Cardiac fibroblast (primary cell): ENCODE data around the gene GNLY.

Experiments
- DNase-seq, 2 donors: peaks; one replicate each; pipeline versions ENCODE4 v3.0.0 to v3.0.0-alpha.2; 2010; ENCODE audit warnings: low read depth in 2 of 2
- H3K4me3 ChIP-seq, 2 donors: replicated peaks in 1 of 2; 1 replicate in 1 of 2; 2 replicates in 1 of 2; pipeline ENCODE4 v1.5.1; 2011; ENCODE audit warnings: low read depth in 2 of 2, low read length in 2 of 2, mild to moderate bottlenecking in 2 of 2, moderate library complexity in 1 of 2
- TF ChIP-seq, protein P1 (sequence below): IDR thresholded peaks from one replicate; pipeline ENCODE4 v1.5.1; 2011; ENCODE audit warnings: low read depth, mild to moderate bottlenecking, low read length, inconsistent platforms

The GNLY gene

DNA sequence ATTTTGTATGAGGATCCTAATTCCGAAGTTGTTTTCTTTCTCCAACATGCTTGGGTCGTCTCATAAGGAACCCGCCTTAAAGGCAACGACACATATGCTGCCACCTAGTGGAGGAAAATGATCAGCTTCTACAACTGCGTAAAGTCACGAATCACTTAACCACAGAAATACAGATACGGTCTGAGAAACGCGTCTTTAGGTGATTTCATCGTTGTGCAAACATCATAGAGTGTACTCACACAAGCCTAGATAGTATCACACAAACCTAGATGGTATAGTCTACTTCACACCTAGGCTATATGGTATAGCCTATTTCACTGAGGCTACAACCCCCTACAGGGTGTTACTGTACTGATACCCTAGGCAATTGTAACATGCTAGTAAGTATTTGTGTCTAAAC lies 13.1 kb downstream of the GNLY start:
- DNase-seq, result peak; percentile 93 to 96

DNA sequence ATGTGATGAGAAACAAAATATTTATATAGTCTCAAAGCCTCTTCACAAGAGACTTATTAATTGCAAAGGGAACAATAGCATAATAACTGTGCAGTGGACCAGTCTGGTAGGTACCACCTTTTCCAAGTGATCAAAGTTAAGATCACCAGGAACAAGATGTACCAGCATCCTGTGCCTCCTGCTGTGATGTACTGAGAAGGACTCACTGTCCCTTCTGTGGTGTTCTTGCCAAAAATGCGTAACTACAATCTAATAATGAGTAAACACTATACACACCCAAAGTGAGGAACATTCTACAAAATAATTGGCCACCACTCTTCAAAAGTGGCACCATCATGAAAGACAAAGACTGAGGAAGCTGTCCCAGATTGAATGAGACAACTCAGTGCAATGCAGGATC lies 14.5 kb downstream of the GNLY start:
- TF ChIP-seq, protein P1, sequence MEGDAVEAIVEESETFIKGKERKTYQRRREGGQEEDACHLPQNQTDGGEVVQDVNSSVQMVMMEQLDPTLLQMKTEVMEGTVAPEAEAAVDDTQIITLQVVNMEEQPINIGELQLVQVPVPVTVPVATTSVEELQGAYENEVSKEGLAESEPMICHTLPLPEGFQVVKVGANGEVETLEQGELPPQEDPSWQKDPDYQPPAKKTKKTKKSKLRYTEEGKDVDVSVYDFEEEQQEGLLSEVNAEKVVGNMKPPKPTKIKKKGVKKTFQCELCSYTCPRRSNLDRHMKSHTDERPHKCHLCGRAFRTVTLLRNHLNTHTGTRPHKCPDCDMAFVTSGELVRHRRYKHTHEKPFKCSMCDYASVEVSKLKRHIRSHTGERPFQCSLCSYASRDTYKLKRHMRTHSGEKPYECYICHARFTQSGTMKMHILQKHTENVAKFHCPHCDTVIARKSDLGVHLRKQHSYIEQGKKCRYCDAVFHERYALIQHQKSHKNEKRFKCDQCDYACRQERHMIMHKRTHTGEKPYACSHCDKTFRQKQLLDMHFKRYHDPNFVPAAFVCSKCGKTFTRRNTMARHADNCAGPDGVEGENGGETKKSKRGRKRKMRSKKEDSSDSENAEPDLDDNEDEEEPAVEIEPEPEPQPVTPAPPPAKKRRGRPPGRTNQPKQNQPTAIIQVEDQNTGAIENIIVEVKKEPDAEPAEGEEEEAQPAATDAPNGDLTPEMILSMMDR, result no peak

More for the DNA sequence above, 13.1 kb downstream of the GNLY start:
- TF ChIP-seq, protein P1, result peak; percentile 84
- no peak overlapping the region for H3K4me3 ChIP-seq

DNA sequence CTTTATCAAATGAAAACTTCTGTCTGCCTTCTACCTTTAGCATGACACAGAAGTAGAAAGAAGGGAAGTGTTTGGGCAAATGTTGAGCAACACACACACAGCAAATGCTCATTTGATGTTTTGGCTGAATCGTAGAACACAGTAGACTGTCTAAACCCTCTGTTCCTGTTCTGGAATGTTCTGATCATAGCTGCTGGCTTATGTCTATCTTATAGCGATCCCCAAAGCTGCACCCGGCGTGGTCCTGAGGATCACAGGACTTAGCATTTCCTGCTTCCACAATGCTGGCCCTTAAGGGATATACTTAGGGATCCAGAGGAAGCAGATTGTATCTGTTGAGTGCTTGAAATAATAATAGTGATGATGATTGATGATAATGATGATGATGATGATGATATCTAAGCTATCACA lies 15.2 kb downstream of the GNLY start:
- DNase-seq, result peak; percentile 39 to 41
- TF ChIP-seq, protein P1, result no peak
- no peak overlapping the region for H3K4me3 ChIP-seq

More for the DNA sequence above, 14.5 kb downstream of the GNLY start:
- H3K4me3 ChIP-seq, result no peak overlapping the region
- DNase-seq, result no peak

DNA sequence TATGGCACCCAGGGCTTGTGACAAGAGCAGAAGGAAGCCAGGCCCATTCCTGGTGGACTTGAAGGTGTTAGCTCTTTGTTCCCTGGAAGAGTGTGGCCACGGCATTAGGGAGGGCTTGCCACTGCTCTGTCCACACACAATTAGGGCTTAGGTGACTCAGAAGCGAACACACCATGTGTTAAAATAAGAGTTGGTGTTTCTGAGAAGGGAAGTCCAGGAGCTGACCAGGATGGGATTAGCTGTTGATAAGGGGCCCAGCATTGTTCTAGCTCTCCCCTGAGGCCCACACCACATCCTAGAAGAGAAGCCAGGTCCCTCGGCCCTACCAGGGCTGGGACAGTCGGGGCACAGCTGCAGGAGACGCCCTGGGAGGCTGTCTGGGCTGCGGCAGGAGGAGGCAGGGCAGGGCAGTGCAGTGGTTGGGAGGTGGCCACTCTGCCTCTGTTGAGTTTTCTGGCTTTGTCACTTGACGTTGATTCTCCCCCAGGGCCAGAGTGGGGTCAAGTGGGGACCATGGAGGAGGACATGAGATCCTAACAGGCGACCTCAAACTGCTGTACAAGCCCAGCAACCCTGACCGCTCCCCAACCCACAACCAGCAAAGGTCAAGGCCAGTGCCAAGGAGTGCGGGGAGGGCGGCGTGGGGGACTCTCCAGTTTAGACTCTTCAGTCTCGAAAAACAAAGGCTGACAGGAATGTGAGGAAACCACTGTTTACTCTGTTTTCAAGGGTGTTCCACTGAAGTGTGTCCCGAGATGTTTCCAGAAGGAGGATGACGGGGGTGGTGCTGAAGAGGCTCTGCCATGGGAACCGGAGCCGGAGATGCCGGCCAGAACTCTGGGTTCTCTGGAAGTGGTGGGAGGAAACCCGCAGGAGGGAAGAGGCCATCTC lies 16.8 kb downstream of the GNLY start:
- peak; percentile 35 to 57 for DNase-seq
- H3K4me3 ChIP-seq, result no peak overlapping the region
- TF ChIP-seq, protein P1, result no peak

DNA sequence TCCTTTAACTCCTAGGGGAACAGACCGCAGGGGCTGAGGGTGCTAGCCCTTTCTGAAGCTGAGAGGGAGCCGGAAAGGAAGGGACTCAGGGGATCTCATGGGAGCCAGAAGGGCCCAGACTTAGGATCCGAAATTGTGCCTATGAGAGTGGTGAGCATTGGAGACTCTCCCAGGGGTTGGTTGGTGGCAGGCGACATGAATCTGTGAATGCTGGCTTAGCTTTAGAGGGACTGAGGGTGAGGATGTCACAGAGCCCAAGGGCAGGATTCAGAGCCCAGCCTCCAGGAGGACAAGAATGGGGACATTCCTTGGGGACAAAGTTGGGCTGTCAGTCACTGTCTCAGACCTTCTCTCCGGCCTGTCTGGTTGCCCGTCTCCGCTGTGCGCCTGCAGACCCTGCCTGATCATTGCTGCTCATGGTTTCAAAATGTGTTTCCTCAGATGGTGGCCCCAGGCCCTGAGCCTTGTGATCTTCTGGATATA lies 17.5 kb downstream of the GNLY start:
- H3K4me3 ChIP-seq, result no peak overlapping the region
- TF ChIP-seq, protein P1, result no peak
- DNase-seq, result no peak

DNA sequence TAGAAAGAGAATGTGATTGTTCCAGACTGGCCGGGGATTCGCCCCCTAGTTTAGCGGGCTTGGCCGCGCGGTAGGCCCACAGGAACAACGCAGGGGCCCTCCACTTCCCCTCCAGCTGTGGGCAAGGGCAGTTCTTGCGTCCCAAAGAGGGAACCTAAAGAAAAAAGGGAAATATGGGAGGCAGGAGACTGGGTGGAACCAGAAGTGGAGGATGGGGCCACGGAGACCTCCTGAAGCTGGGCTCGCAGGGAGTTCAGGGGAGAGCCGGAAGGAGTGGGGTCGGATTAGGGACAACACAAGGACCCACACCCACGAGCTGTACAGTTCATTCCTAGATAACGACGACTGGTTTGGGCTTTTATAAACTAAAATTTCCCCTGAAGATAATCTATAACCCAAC lies 18.2 kb downstream of the GNLY start:
- no peak for DNase-seq
- TF ChIP-seq, protein P1, result no peak
- no peak overlapping the region for H3K4me3 ChIP-seq
